Fibroblast of pulmonary artery (primary cell): ENCODE data around the gene PARD3.
A peak's percentile ranks its signal among the peaks of the same experiment; 100 is the strongest.

Experiments used
- DNase-seq: peaks from one replicate; pipeline ENCODE4 v3.0.0-alpha.2; 2010; ENCODE audit warnings: low read depth
- H3K4me3 ChIP-seq: replicated peaks from 2 replicates; pipeline ENCODE4 v1.5.1; 2011; ENCODE audit warnings: low read depth, mild to moderate bottlenecking, control low read depth, low read length, moderate library complexity
- TF ChIP-seq, protein P1 (sequence below): IDR thresholded peaks from 2 replicates; pipeline ENCODE4 v1.5.1; 2011; ENCODE audit warnings: mild to moderate bottlenecking, control low read depth, low read length, inconsistent platforms; ENCODE audit errors: missing control alignments

PARD3 gene

GRCh38 chr10:34464591-34464990 lies 350.5 kb downstream of the PARD3 start:
- H3K4me3 ChIP-seq, result no peak overlapping the region
- TF ChIP-seq, protein P1, sequence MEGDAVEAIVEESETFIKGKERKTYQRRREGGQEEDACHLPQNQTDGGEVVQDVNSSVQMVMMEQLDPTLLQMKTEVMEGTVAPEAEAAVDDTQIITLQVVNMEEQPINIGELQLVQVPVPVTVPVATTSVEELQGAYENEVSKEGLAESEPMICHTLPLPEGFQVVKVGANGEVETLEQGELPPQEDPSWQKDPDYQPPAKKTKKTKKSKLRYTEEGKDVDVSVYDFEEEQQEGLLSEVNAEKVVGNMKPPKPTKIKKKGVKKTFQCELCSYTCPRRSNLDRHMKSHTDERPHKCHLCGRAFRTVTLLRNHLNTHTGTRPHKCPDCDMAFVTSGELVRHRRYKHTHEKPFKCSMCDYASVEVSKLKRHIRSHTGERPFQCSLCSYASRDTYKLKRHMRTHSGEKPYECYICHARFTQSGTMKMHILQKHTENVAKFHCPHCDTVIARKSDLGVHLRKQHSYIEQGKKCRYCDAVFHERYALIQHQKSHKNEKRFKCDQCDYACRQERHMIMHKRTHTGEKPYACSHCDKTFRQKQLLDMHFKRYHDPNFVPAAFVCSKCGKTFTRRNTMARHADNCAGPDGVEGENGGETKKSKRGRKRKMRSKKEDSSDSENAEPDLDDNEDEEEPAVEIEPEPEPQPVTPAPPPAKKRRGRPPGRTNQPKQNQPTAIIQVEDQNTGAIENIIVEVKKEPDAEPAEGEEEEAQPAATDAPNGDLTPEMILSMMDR, result no peak
- DNase-seq, result no peak

DNA sequence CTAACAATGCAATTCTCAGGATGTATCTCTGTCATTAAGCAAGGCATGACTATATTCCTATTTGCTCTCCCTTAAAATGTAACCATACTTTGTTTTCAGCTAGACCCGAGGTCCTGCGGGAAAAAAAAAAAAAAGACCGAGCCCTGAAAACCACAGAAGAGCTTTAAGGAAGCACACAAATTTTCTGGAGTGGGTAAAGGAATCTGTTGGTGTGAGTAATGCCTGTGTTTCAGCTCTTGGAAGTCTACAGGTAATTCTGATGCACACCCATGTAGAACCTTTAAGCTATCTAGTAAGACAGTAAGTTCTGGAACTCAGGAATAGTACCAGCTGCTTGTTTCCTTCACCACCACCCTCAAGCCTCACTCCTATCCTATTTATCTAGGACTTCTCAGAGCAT lies 351.1 kb downstream of the PARD3 start:
- no peak overlapping the region for H3K4me3 ChIP-seq
- TF ChIP-seq, protein P1, result no peak
- DNase-seq, result no peak

DNA sequence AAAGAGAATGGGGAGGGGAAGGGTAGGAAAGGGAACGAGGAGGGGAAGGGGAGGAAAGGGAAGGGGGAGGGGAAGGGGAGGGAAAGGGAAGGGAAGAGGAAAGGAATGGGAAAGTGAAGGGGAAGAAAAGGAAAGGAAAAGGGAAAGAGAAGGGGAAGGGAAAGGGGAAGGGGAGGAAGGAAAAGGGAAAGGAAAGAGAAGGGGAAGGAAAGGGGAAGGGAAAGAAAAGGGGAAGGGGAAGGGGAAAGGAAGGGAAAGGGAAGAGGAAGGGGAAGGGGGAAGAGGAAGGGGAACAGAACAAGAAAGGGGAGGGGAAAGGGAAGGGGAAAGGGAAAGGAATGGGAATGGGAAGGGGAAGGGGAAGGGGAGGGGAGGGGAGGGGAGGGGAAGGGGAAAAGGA lies 352.1 kb downstream of the PARD3 start:
- TF ChIP-seq, protein P1, result no peak
- DNase-seq, result no peak
- H3K4me3 ChIP-seq, result no peak overlapping the region

DNA sequence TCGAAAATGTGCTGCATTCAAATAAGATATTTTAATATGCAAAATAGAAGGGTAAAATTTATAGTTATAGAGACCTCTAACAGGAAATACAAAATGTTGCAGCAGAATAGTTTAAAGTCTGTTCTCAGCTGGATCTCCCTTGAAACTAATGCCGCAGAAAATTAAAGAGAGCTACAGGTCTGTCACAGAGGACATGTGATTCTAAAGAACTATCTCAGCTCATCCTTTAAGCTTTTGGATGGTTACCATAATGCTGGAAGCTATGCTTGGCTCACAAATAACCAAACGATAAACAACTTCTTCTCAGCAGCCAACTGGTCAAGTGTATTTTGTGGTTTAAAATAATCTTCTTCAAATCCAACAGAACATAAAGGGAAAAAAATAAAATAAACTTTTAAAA lies 353.0 kb downstream of the PARD3 start:
- no peak overlapping the region for H3K4me3 ChIP-seq
- TF ChIP-seq, protein P1, result no peak
- DNase-seq, result no peak

DNA sequence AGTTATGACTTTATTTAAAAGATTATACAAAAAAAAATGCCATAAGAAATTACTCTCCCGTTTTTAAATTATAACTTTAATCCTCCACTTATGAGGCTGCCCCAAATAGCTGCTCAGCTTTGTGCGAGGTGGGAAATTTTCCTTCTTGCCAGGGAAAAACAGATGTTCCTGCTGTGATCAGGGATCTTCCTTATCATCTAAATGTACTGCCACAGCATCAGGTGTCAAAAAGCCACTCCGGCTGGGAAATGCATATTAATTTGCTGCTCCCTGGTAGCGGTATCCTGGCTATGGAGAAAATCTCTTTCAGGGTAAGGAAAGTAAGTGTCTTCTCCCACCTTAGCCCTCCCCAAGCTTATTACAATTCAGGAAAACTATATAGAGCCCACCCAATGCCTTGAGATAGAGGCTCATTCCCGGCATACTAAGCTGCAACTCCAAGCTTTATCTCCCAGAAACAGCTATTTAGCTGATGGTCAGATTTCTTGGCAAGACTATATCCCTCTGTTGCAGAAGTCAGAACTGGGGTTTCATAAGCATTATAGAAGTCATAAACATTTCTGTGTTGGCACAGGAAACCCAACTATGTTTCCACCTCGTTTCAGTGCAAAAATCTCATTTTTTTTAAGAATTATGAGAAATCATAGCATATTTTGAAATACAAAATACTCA lies 360.4 kb downstream of the PARD3 start:
- no peak overlapping the region for H3K4me3 ChIP-seq
- DNase-seq, result peak; percentile 59
- TF ChIP-seq, protein P1, result no peak

GRCh38 chr10:34449836-34450235 lies 365.3 kb downstream of the PARD3 start:
- no peak overlapping the region for H3K4me3 ChIP-seq
- TF ChIP-seq, protein P1, result no peak
- DNase-seq, result no peak

GRCh38 chr10:34446049-34446448 lies 369.0 kb downstream of the PARD3 start:
- TF ChIP-seq, protein P1, result no peak
- H3K4me3 ChIP-seq, result no peak overlapping the region
- peak; percentile 46 for DNase-seq
